Breast epithelium (tissue), 4 donors: Measurements from ENCODE around the gene GFI1B. TPM values are rescaled to one million over a fixed set of nuclear protein-coding genes. Genes with fewer than 3 reads are reported as not detected.
"Not testable (repeated sequence)": the region's sequence is repeated elsewhere in the genome, so short reads cannot be mapped to it uniquely, and the experiment has no call there.

Experiments
- DNase-seq, 2 donors: peaks; one replicate each; pipeline ENCODE4 v3.0.0-alpha.2; 2019; ENCODE audit warnings: low spot score in 2 of 2
- H3K27ac ChIP-seq, 2 donors: fragments of 200-600 bp; sonication (generic) in 1 of 2; one replicate each; pipeline ENCODE4 v1.5.1; 2016 to 2019; ENCODE audit warnings: mild to moderate bottlenecking in 1 of 2
- H3K27me3 ChIP-seq, 2 donors: fragments of 200-600 bp; sonication (generic) in 1 of 2; one replicate each; pipeline versions ENCODE4 v1.5.1 to v1.6.0; 2017 to 2019; ENCODE audit warnings: control low read depth in 1 of 2, mild to moderate bottlenecking in 1 of 2
- H3K36me3 ChIP-seq: fragments of 200-600 bp; one replicate; pipeline ENCODE4 v1.5.1; 2019
- H3K4me1 ChIP-seq, 2 donors: fragments of 200-600 bp; sonication (generic); one replicate each; pipeline ENCODE4 v1.5.1; 2016 to 2019; ENCODE audit warnings: control low read depth in 1 of 2
- H3K4me3 ChIP-seq, 3 donors: fragments of 200-600 bp; sonication (generic); 1 replicate in 2 of 3; 2 replicates in 1 of 3; pipeline ENCODE4 v1.5.1; 2016 to 2019; ENCODE audit warnings: mild to moderate bottlenecking in 3 of 3, moderate library complexity in 2 of 3
- H3K9me3 ChIP-seq, 2 donors: fragments of 200-600 bp; sonication (generic) in 1 of 2; one replicate each; pipeline ENCODE4 v1.5.1; 2016 to 2019; ENCODE audit warnings: control low read depth in 1 of 2
- CTCF ChIP-seq, 3 donors: fragments of 450-650 bp; IDR thresholded peaks; one replicate each; pipeline ENCODE4 v1.5.1; 2016 to 2017; ENCODE audit warnings: antibody characterized with exemption in 3 of 3, mild to moderate bottlenecking in 3 of 3, moderate library complexity in 3 of 3
- POLR2A ChIP-seq: fragments of 450-650 bp; IDR thresholded peaks from one replicate; pipeline ENCODE4 v1.6.1; 2016; ENCODE audit warnings: antibody characterized with exemption, mild to moderate bottlenecking, moderate library complexity
- POLR2AphosphoS5 ChIP-seq, 3 donors: sonication (generic); formaldehyde crosslinking; IDR thresholded peaks; one replicate each; pipeline ENCODE4 v1.6.1; 2017; ENCODE audit warnings: antibody characterized with exemption in 3 of 3
- intact Hi-C: fragments of 100-400 bp; cut with DNase I; formaldehyde crosslinking; loops from one replicate; pipeline ENCODE4 v1.15.1; 2023; ENCODE audit warnings: low total_unique reads
- total RNA-seq, 3 donors: library from RNA; depleted of rRNA; stranded (reverse); fragments of >200 nt; gene quantifications; one replicate each; pipeline ENCODE4 v1.1.0, GENCODE V29; 2016

Gene GFI1B
- total RNA-seq, 3 donors from 2014 or later: not detected

- Histone ChIP-seq H3K27ac (no peak overlapping the region), H3K4me3 (no peak overlapping the region), H3K36me3 (no peaks in the 10 kb centered on the region), H3K27me3 (peaks cover 0 to 24% of the 10 kb centered on the region in 2 donors), H3K4me1 (peaks cover 0 to 3% of the 10 kb centered on the region in 2 donors), H3K9me3 (no peaks in the 10 kb centered on the region)
- intact Hi-C loops: no loop called here
- TF ChIP-seq POLR2A: no peak
- TF ChIP-seq POLR2AphosphoS5 (IDR thresholded peaks at IDR 0.05): no peak
- TF ChIP-seq CTCF (IDR thresholded peaks at IDR 0.05): no peak
- no peak for DNase-seq
Measured at GRCh38 chr9:132989014-132989310, 10.5 kb downstream of the GFI1B start.

GRCh38 chr9:132989414-132989996 is 11.0 kb downstream of the GFI1B start:
- intact Hi-C loops: no loop called here
- no peak overlapping the region for H3K4me3 ChIP-seq
- no peak for DNase-seq
- TF ChIP-seq CTCF (IDR thresholded peaks at IDR 0.05) (no peak), POLR2AphosphoS5 (IDR thresholded peaks at IDR 0.05) (no peak), POLR2A (no peak)
- no peaks in the 10 kb centered on the region for H3K9me3 ChIP-seq
- H3K36me3 ChIP-seq: no peaks in the 10 kb centered on the region
- peaks cover 0 to 18% of the 10 kb centered on the region in 2 donors for H3K27me3 ChIP-seq
- H3K4me1 ChIP-seq: peaks cover 0 to 4% of the 10 kb centered on the region in 2 donors
- no peak overlapping the region for H3K27ac ChIP-seq

GRCh38 chr9:132989998-132990557 is 11.6 kb downstream of the GFI1B start:
- intact Hi-C loops, H3K4me1 ChIP-seq: not testable (repeated sequence)
- H3K27me3 ChIP-seq: peaks cover 0 to 17% of the 10 kb centered on the region in 2 donors

GRCh38 chr9:132990781-132991180 is 12.3 kb downstream of the GFI1B start:
- peaks cover 0 to 4% of the 10 kb centered on the region in 2 donors for H3K4me1 ChIP-seq
- no peaks in the 10 kb centered on the region for H3K9me3 ChIP-seq
- intact Hi-C loops: no loop called here
- DNase-seq: no peak
- TF ChIP-seq POLR2A (no peak), CTCF (IDR thresholded peaks at IDR 0.05) (no peak), POLR2AphosphoS5 (IDR thresholded peaks at IDR 0.05) (no peak)
- H3K27ac ChIP-seq: no peak overlapping the region
- no peak overlapping the region for H3K4me3 ChIP-seq
- H3K36me3 ChIP-seq: no peaks in the 10 kb centered on the region
- peaks cover 0 to 10% of the 10 kb centered on the region in 2 donors for H3K27me3 ChIP-seq

More at GRCh38 chr9:132989998-132990557, 11.6 kb downstream of the GFI1B start:
- not testable (repeated sequence) for H3K9me3 ChIP-seq, H3K27ac ChIP-seq, H3K36me3 ChIP-seq, H3K4me3 ChIP-seq, DNase-seq

- H3K4me3 ChIP-seq: no peak overlapping the region
- no peak for DNase-seq
- peaks cover 0 to 4% of the 10 kb centered on the region in 2 donors for H3K4me1 ChIP-seq
- H3K27ac ChIP-seq: no peak overlapping the region
- no peaks in the 10 kb centered on the region for H3K36me3 ChIP-seq
- intact Hi-C loops: no loop called here
- TF ChIP-seq CTCF (IDR thresholded peaks at IDR 0.05): no peak
- TF ChIP-seq POLR2AphosphoS5 (IDR thresholded peaks at IDR 0.05): no peak
- no peak for TF ChIP-seq POLR2A
- H3K9me3 ChIP-seq: no peaks in the 10 kb centered on the region
- peaks cover 0 to 9% of the 10 kb centered on the region in 2 donors for H3K27me3 ChIP-seq
Measured at GRCh38 chr9:132991351-132992300, 13.1 kb downstream of the GFI1B start.
